ENCODE results near the gene VAV1. TPM values are rescaled to one million over a fixed set of nuclear protein-coding genes. Genes with fewer than 3 reads are reported as not detected.

The VAV1 gene
- total and polyA plus RNA-seq, 2 of the 13 experiments (the other 11 are each of a cell fraction or from before 2014, with no cell fraction given) = not detected

GRCh38 chr19:6725513-6726231, 46.8 kb upstream of the VAV1 start (continued):
- peak; percentile 35; the same call in 1 of the 2 replicates for TF ChIP-seq ZXDC (CRISPR knock-in tag; IDR thresholded peaks at IDR 0.05)
- peak; percentile 49; the same call in 1 of the 2 replicates for TF ChIP-seq SMAD3 (CRISPR knock-in tag; IDR thresholded peaks at IDR 0.05)
- TF ChIP-seq PHF21A (CRISPR knock-in tag; IDR thresholded peaks at IDR 0.05) = peak; percentile 76; the same call in 1 of the 2 replicates
- no peak for TF ChIP-seq SNAPC5 (CRISPR knock-in tag; IDR thresholded peaks at IDR 0.05; ENCODE audit: borderline replicate concordance)
- TF ChIP-seq TBX2 (CRISPR knock-in tag; IDR thresholded peaks at IDR 0.05; ENCODE audit: borderline replicate concordance) = no peak
- no peak for TF ChIP-seq TIGD3 (CRISPR knock-in tag; IDR thresholded peaks at IDR 0.05; ENCODE audit: borderline replicate concordance)
- TF ChIP-seq ZNF672 (CRISPR knock-in tag; IDR thresholded peaks at IDR 0.05) = no peak
- no peak for TF ChIP-seq FOXO1 (CRISPR knock-in tag; IDR thresholded peaks at IDR 0.05)
- peak; percentile 62; the same call in 1 of the 2 replicates for TF ChIP-seq NR2F2 (IDR thresholded peaks at IDR 0.05; ENCODE audit: borderline replicate concordance, low read depth)
- TF ChIP-seq IRF1 (CRISPR knock-in tag; IDR thresholded peaks at IDR 0.05; ENCODE audit: low read depth) = no peak
- TF ChIP-seq SNAPC2 (CRISPR knock-in tag; IDR thresholded peaks at IDR 0.05) = no peak
- no peak for TF ChIP-seq POLR2AphosphoS2 (IDR thresholded peaks at IDR 0.05; ENCODE audit: low read depth, low read length)
- no peak for TF ChIP-seq RERE (CRISPR knock-in tag; IDR thresholded peaks at IDR 0.05; ENCODE audit: low read depth)
- TF ChIP-seq ZNF331 (CRISPR knock-in tag; IDR thresholded peaks at IDR 0.05) = no peak
- TF ChIP-seq TFE3 (CRISPR knock-in tag; IDR thresholded peaks at IDR 0.05) = 0 out of 2 replicates have a peak, but pooled peaks have one; percentile 29
